NCI-H2081 treated with DMSO at 0.1 percent for 48 hours (cell line): ENCODE results near the gene ETFB.

Experiments used
- DNase-seq: peaks from one replicate; lab custom pipeline; 2025; lab: John Stamatoyannopoulos, UW

ETFB gene

GRCh38 chr19:51327066-51328001 is 38.9 kb downstream of the ETFB start:
- no peak for DNase-seq

- no peak for DNase-seq
Observed at GRCh38 chr19:51326216-51327065, 39.7 kb downstream of the ETFB start.

GRCh38 chr19:51325161-51325976 is 40.8 kb downstream of the ETFB start:
- no peak for DNase-seq

- no peak for DNase-seq
Observed at GRCh38 chr19:51324167-51324481, 42.1 kb downstream of the ETFB start.

GRCh38 chr19:51323481-51324166 is 42.6 kb downstream of the ETFB start:
- DNase-seq = no peak

- no peak for DNase-seq
Observed at GRCh38 chr19:51321799-51322198, 44.4 kb downstream of the ETFB start.

- no peak for DNase-seq
Observed at GRCh38 chr19:51320280-51320657, 45.9 kb downstream of the ETFB start.

GRCh38 chr19:51319649-51320279 is 46.4 kb downstream of the ETFB start:
- no peak for DNase-seq

GRCh38 chr19:51318687-51319648 is 47.2 kb downstream of the ETFB start:
- DNase-seq = no peak

- no peak for DNase-seq
Observed at GRCh38 chr19:51317968-51318367, 48.2 kb downstream of the ETFB start.

- DNase-seq = no peak
Observed at GRCh38 chr19:51317376-51317775, 48.8 kb downstream of the ETFB start.

- no peak for DNase-seq
Observed at GRCh38 chr19:51316688-51317087, 49.5 kb downstream of the ETFB start.

GRCh38 chr19:51311351-51312257 is 54.6 kb downstream of the ETFB start, which contains the start of gene IGLON5:
Gene IGLON5 (plus strand): TSS chr19:51311644. CDS start chr19:51311848, 204 bp downstream.
- DNase-seq = no peak

- no peak for DNase-seq
Observed at GRCh38 chr19:51305479-51305878, 60.7 kb downstream of the ETFB start.

- no peak for DNase-seq
Observed at GRCh38 chr19:51301266-51301665, 64.9 kb downstream of the ETFB start.

GRCh38 chr19:51297406-51297805 is 68.8 kb downstream of the ETFB start:
- DNase-seq = no peak

- DNase-seq = no peak
Observed at GRCh38 chr19:51296336-51297093, 69.7 kb downstream of the ETFB start.
